Glomerular visceral epithelial cell (primary cell): Measurements from ENCODE around the gene NOP58.
"Not testable (repeated sequence)": the region's sequence is repeated elsewhere in the genome, so short reads cannot be mapped to it uniquely, and the experiment has no call there.

Source experiments
- DNase-seq: peaks from one replicate; pipeline ENCODE4 v3.0.0-alpha.2; 2016; ENCODE audit errors: extremely low spot score

The NOP58 gene, protein sequence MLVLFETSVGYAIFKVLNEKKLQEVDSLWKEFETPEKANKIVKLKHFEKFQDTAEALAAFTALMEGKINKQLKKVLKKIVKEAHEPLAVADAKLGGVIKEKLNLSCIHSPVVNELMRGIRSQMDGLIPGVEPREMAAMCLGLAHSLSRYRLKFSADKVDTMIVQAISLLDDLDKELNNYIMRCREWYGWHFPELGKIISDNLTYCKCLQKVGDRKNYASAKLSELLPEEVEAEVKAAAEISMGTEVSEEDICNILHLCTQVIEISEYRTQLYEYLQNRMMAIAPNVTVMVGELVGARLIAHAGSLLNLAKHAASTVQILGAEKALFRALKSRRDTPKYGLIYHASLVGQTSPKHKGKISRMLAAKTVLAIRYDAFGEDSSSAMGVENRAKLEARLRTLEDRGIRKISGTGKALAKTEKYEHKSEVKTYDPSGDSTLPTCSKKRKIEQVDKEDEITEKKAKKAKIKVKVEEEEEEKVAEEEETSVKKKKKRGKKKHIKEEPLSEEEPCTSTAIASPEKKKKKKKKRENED

GRCh38 chr2:202265467-202266277 lies at the start of gene NOP58:
Gene NOP58, plus strand, starts transcription at chr2:202265763. Its CDS starts 179 bp downstream, at chr2:202265942.
- DNase-seq = peak; percentile 95

- peak; percentile 33 for DNase-seq
Observed at GRCh38 chr2:202221873-202222272, 43.7 kb upstream of the NOP58 start.

- DNase-seq = peak; percentile 61
Observed at GRCh38 chr2:202237787-202238233, 27.8 kb upstream of the NOP58 start.

- peak; percentile 88 for DNase-seq
Observed at GRCh38 chr2:202238234-202239197, 27.0 kb upstream of the NOP58 start, which contains the start of gene SUMO1. Gene SUMO1, minus strand, starts transcription at chr2:202238597. Its CDS starts 146 bp downstream, at chr2:202238451.

DNA sequence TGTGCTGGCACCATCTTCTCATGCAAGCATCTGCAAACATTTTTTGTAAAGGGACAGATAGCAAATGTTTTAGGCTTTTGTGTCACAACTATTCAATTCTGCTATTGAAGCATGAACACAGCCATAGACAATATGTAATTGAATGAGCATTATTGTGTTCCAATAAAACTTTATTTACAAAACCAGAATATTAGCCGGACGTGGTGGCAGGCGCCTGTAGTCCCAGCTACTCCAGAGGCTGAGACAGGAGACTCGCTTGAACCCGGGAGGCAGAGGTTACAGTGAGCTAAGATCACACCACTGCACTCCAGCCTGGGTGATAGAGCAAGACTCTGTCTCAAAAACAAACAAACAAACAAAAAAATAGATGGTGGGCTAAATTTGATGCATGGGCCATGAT lies 17.9 kb upstream of the NOP58 start:
- not testable (repeated sequence) for DNase-seq

GRCh38 chr2:202249521-202250253 lies 15.9 kb upstream of the NOP58 start:
- DNase-seq = no peak

DNA sequence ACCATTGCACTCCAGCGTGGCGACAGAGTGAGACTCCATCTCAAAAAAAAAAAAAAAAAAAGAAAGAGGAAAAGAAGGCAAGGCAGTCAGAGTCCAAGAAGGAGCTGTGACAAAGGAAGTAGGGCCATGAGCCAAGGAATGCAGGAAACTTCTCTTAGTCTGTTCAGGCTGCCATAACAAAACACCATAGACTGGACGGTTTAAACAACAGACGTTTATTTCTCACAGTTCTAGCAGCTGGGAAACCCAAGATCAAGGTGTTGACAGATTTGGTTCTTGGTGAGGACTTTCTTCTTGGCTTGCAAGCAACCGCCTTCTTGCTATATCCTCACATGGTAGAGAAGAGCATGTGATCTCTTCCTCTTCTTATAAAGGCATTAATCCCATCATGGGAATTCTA lies 14.1 kb upstream of the NOP58 start:
- no peak for DNase-seq

DNA sequence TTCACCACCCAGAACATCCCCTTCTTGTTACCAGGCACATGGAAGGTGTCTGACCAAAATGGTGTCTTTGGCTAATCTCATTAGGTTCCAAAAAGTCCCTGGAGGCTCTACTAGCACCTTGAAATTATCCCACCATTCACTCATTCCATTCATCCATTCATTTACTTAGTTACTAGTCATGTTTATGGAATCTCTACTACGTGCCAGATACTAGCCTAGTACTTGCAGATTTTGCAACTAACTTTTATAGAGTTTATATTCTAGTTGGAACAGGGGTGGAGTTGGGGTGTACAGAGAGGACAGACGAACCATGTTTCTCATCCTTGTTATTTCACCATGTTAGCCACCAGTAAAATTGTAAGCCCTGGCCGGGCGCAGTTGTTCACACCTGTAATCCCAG lies 4.0 kb upstream of the NOP58 start:
- no peak for DNase-seq

GRCh38 chr2:202267495-202267894 lies 1.9 kb downstream of the NOP58 start:
- DNase-seq = no peak

- DNase-seq = no peak
Observed at GRCh38 chr2:202269585-202269984, 4.0 kb downstream of the NOP58 start.

GRCh38 chr2:202270487-202270886 lies 4.9 kb downstream of the NOP58 start:
- no peak for DNase-seq

DNA sequence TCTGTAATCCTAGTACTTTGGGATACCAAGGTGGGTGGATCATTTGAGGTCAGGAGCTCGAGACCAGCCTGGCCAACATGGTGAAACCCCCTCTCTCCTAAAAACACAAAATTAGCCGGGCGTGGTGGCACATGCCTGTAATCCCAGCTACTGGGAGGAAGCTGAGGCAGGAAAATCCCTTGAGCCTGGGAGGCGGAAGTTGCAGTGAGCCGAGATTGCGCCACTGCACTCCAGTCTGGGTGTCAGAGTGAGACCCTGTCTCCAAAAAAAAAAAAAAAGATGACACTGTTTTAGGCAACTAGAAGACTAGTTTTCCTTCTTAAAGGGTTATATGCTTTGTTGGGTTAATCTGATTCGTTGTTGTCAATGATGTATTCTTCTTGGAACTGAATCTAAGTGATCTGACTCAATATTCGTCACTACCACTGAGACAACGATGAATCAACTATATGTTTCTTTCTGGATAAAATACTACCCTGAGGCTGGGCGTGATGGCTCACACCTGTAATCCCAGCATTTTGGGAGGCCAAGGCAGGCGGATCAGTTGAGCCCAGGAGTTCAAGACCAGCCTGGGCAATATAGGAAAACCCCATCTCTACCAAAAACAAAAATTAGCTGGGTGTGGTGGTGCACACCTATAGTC lies 10.6 kb downstream of the NOP58 start:
- not testable (repeated sequence) for DNase-seq

GRCh38 chr2:202278036-202278760 lies 12.6 kb downstream of the NOP58 start:
- DNase-seq = peak; percentile 36

DNA sequence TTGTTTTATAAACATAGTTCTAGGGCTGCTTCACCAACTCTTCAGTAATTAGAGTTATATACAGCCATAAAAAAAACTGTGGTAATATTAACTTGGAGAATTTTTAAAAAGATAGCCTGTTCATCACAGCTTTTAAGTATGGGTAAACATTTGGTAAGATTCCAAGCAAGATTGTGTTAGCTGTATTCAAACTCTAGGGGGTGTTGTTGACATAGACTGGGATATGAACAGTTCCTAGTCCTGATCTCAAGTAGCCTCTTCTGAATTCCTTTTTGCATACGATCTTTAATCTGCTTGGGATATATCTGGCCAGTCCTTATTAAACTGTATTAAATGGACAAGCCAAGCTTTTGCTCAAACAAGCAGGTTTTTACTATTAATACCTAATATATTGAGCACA lies 13.4 kb downstream of the NOP58 start:
- DNase-seq = peak; percentile 42

DNA sequence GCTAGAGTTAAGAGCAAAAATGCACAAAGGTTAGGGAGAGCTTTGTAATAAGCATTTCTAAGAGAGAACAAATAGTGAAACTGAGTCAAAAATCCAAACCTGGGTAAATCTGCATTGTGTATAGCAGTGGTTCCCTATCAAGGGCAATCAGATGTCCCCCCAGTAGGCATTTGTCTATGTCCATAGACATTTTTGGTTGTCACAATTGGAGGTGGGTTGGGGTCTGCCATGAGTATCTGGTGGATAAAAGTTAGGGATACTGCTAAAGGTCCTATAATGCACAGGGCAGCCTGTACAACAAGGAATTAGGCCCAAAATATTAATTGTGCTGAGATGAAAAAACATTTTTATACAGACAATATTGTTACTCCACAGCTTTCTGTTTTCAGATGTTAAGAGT lies 21.0 kb downstream of the NOP58 start:
- DNase-seq = no peak

DNA sequence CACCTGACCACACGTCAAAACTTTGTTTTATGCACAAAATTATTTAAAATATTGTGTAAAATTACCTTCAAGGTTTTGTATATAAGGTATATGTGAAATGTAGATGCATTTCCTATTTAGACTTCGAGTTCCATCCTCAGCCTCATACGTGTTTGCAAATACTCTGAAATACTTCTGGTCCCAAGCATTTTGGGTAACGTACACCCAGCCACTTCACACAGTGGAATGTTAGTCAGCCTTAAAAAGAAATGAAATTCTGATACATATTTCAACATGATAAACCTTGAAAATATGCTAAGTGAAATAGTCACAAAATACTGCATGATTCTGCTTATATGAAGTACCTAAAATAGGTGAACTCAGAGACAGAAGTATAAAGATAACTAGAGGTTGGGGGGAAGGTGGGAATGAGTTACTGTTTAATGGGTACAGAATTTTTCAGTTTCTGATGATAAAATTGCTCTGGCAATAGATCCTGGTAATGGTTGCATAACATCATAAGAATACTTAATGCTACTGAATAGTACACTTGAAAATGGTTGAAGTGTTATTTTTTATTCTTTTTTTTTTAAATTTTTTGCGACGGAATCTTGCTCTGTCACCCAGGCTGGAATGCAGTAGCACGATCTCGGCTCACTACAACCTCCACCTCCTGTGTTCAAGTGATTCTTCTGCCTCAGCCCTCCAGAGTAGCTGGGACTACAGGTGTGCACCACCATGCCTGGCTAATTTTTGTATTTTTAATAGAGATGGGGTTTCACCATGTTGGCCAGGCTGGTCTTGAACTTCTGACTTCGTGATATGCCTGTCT lies 24.0 kb downstream of the NOP58 start:
- no peak for DNase-seq

DNA sequence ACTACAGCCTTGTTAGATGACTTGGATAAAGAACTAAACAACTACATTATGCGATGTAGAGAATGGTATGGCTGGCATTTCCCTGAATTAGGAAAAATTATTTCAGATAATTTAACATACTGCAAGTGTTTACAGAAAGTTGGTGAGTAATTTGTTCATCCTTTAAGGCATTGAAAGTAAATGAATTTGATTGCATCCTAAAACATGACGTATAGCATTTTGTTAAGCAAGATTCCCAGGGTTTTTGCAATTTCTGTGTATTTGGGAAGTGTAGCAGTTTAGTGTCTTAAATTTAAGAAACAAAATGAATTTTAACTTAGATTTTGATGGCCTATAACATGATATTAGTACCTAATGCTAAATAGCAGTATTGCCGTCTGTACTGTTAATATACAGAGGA lies 24.8 kb downstream of the NOP58 start:
- DNase-seq = no peak

GRCh38 chr2:202290970-202291369 lies 25.4 kb downstream of the NOP58 start:
- no peak for DNase-seq

DNA sequence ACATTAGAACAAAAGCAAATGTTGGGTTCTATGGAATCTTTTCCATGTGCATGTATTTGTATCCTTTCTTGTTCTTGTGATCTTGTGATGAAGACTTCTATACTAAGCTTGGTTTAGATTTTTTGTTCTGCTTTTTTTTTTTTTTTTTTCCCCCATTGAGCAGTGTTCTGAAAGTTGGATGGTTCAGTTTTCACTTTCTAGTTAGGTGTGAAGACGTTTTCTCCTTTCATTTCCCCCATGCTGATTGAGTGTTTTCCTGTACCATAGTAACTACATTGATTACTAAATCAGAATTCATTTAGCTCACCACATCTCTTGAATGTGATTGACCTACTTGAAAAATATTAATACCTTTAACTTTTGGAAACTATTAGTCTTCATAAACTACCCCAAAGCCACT lies 34.1 kb downstream of the NOP58 start:
- no peak for DNase-seq
